Upper lobe of left lung (tissue), 4 donors: ENCODE results near the gene DPP10.

ENCODE experiments used
- CTCF ChIP-seq, 6 experiments: fragments of 450-650 bp in 4 of 6; fragments of 200-600 bp in 2 of 6; sonication (generic) in 2 of 6; IDR thresholded peaks; one replicate each; pipeline ENCODE4 v1.5.1; 2016 to 2019; ENCODE audit warnings: antibody characterized with exemption in 6 of 6
- POLR2A ChIP-seq, 4 donors: fragments of 450-650 bp; IDR thresholded peaks; one replicate each; pipeline ENCODE4 v1.5.1; 2016 to 2017; ENCODE audit warnings: antibody characterized with exemption in 4 of 4, mild to moderate bottlenecking in 2 of 4
- POLR2AphosphoS5 ChIP-seq, 2 donors: sonication (generic); formaldehyde crosslinking; IDR thresholded peaks; one replicate each; pipeline ENCODE4 v1.5.1; 2017; ENCODE audit warnings: antibody characterized with exemption in 2 of 2

GRCh38 chr2:115364093-115364492, 921.7 kb downstream of the DPP10 start:
- TF ChIP-seq CTCF (IDR thresholded peaks at IDR 0.05) (no peak), POLR2AphosphoS5 (IDR thresholded peaks at IDR 0.05) (no peak), POLR2A (IDR thresholded peaks at IDR 0.05) (no peak)
